HCT116 (cell line): ENCODE results near the gene SPSB2.

ENCODE experiments used
- CTCF ChIP-seq, 3 experiments: fragments of 200-600 bp in 1 of 3; sonication (generic) in 1 of 3; IDR thresholded peaks in 2 of 3; conservative IDR thresholded peaks in 1 of 3; 2 replicates each; pipeline ENCODE4 v1.5.1; 2012 to 2017; ENCODE audit warnings: low read depth in 2 of 3, low read length in 2 of 3, antibody characterized with exemption in 1 of 3, borderline replicate concordance in 1 of 3, control low read depth in 1 of 3, mild to moderate bottlenecking in 1 of 3, mixed read lengths in 1 of 3, mixed run types in 1 of 3, moderate library complexity in 1 of 3; ENCODE audit not compliant: insufficient read depth in 1 of 3
- MAX ChIP-seq: IDR thresholded peaks from 2 replicates; pipeline ENCODE4 v1.6.1; 2012
- ZNF274 ChIP-seq: fragments of 200-500 bp; sonication (Bioruptor generic); IDR thresholded peaks from 2 replicates; pipeline ENCODE4 v1.6.1; 2014; ENCODE audit warnings: mild to moderate bottlenecking, low read depth, low read length, inconsistent platforms

GRCh38 chr12:6887460-6887859, 14.4 kb upstream of the SPSB2 start:
- no peak for TF ChIP-seq ZNF274
- no peak for TF ChIP-seq MAX
- no peak for TF ChIP-seq CTCF (IDR thresholded peaks at IDR 0.05 in 2 of 3, conservative IDR thresholded peaks at IDR 0.05 in 1 of 3; ENCODE audit: borderline replicate concordance in 1 of 3, insufficient read depth in 1 of 3, low read depth in 2 of 3, low read length in 2 of 3)
